Uterus (tissue), 4 donors: ENCODE results near the gene CRYBG1. TPM values are rescaled to one million over a fixed set of nuclear protein-coding genes. Genes with fewer than 3 reads are reported as not detected.
A peak's percentile ranks its signal among the peaks of the same experiment; 100 is the strongest.

Source experiments
- DNase-seq, 2 donors: peaks; one replicate each; pipeline ENCODE4 v3.0.0-alpha.2; 2019 to 2020
- H3K27ac ChIP-seq, 2 donors: fragments of 200-600 bp; sonication (generic); 1 replicate in 1 of 2; 2 replicates in 1 of 2; pipeline ENCODE4 v1.5.1; 2016 to 2018
- H3K27me3 ChIP-seq, 2 donors: fragments of 200-600 bp; sonication (generic); one replicate each; pipeline ENCODE4 v1.5.1; 2018 to 2019; ENCODE audit warnings: control low read depth in 1 of 2
- H3K36me3 ChIP-seq, 2 donors: fragments of 200-600 bp; sonication (generic); one replicate each; pipeline ENCODE4 v1.5.1; 2019; ENCODE audit warnings: control low read depth in 1 of 2
- H3K4me1 ChIP-seq, 2 donors: fragments of 200-600 bp; sonication (generic); one replicate each; pipeline ENCODE4 v1.5.1; 2018 to 2019; ENCODE audit warnings: control low read depth in 1 of 2
- H3K4me3 ChIP-seq, 2 donors: fragments of 200-600 bp; sonication (generic); 1 replicate in 1 of 2; 2 replicates in 1 of 2; pipeline ENCODE4 v1.5.1; 2018 to 2019; ENCODE audit warnings: mild to moderate bottlenecking in 1 of 2
- H3K9me3 ChIP-seq, 2 donors: fragments of 200-600 bp; sonication (generic); one replicate each; pipeline ENCODE4 v1.5.1; 2019; ENCODE audit warnings: control low read depth in 1 of 2
- CTCF ChIP-seq, 4 experiments: fragments of 200-600 bp in 2 of 4; fragments of 450-650 bp in 2 of 4; sonication (generic) in 2 of 4; IDR thresholded peaks; one replicate each; pipeline ENCODE4 v1.5.1; 2016 to 2019; ENCODE audit warnings: antibody characterized with exemption in 4 of 4, mild to moderate bottlenecking in 2 of 4, moderate library complexity in 1 of 4
- POLR2A ChIP-seq, 2 donors: fragments of 450-650 bp; IDR thresholded peaks; one replicate each; pipeline ENCODE4 v1.6.1; 2016; ENCODE audit warnings: antibody characterized with exemption in 2 of 2, mild to moderate bottlenecking in 1 of 2, moderate library complexity in 1 of 2
- intact Hi-C: fragments of 100-400 bp; cut with DNase I; formaldehyde crosslinking; loops from one replicate; pipeline ENCODE4 v1.15.1; 2023; ENCODE audit warnings: low total_unique reads
- total RNA-seq, 4 donors: library from RNA; depleted of rRNA in 3 of 4; stranded (reverse); fragments of >200 nt in 3 of 4; gene quantifications; one replicate each; pipeline versions ENCODE4 v1.1.0 to v1.2.4, GENCODE V29; 2014 to 2023
- donor health status: DM: yes; HTN: yes; CAD: no.

The CRYBG1 gene
- total RNA-seq, 4 donors from 2014 or later: 3.6 to 65.3 (median 8.9) TPM

- Histone ChIP-seq H3K27me3 (no peaks in the 10 kb centered on the region), H3K27ac (no peak overlapping the region), H3K36me3 (no peaks in the 10 kb centered on the region), H3K4me3 (no peak overlapping the region), H3K4me1 (no peaks in the 10 kb centered on the region), H3K9me3 (no peaks in the 10 kb centered on the region)
- DNase-seq: no peak
- intact Hi-C loops: loop anchor here (10.0 kb wide), 1 partner anchor 120 kb away; no protein-coding TSS in a partner anchor
- TF ChIP-seq CTCF (IDR thresholded peaks at IDR 0.05) (peak; percentile 41 to 63 (median 50)), POLR2A (IDR thresholded peaks at IDR 0.05) (no peak)
These were observed 84.4 kb downstream of the CRYBG1 start for GRCh38 chr6:106444777-106445507.

DNA sequence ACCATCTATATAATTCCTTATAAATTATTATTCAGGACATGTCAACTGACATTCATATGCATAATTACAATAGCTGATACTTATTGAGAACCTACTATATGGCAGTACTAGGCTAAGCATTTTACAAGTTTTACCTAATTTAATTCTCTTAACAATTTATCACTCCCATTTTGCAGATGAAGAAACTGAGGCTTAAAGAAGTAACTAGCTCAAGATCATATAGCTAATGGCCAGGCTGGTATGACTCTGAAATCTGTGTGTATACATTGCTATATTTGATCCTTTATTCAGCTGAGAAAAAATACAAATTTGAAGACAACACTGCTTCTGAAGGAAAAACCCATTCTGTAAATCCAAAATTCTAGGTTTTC lies 85.0 kb downstream of the CRYBG1 start:
- Histone ChIP-seq H3K9me3 (no peaks in the 10 kb centered on the region), H3K27ac (no peak overlapping the region), H3K36me3 (no peaks in the 10 kb centered on the region), H3K4me3 (no peak overlapping the region), H3K4me1 (no peaks in the 10 kb centered on the region), H3K27me3 (no peaks in the 10 kb centered on the region)
- intact Hi-C loops: loop anchor here (10.0 kb wide), 1 partner anchor 119 kb away; no protein-coding TSS in a partner anchor
- DNase-seq: no peak
- TF ChIP-seq POLR2A (IDR thresholded peaks at IDR 0.05) (no peak), CTCF (IDR thresholded peaks at IDR 0.05) (no peak)

- no peak overlapping the region for H3K4me3 ChIP-seq
These were observed 85.9 kb downstream of the CRYBG1 start for GRCh38 chr6:106446287-106446885.

DNA sequence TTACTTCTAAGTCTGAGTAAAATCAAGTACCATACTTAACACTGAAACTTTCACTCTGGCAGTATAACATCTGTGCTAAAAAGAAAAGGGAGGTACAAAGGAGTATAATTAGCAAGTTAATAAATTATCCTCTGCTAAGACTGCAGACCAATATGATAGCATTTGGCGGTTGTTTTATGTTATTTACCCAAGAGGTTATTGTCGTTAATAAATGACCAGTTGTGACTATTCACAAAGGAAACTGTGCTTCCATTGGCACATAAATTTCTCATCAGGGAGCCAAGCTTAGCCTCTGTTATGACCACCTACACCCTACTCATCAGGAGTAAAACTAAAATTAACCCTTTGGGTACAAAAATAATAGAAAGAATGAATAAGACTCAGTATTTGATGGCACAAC lies 86.5 kb downstream of the CRYBG1 start:
- Histone ChIP-seq H3K4me3 (no peak overlapping the region), H3K9me3 (no peaks in the 10 kb centered on the region), H3K27ac (no peak overlapping the region), H3K27me3 (no peaks in the 10 kb centered on the region), H3K4me1 (no peaks in the 10 kb centered on the region), H3K36me3 (no peaks in the 10 kb centered on the region)
- TF ChIP-seq POLR2A (IDR thresholded peaks at IDR 0.05) (no peak), CTCF (IDR thresholded peaks at IDR 0.05) (no peak)
- no peak for DNase-seq
- intact Hi-C loops: loop anchor here (10.0 kb wide), 1 partner anchor 118 kb away; no protein-coding TSS in a partner anchor

More at GRCh38 chr6:106446287-106446885, 85.9 kb downstream of the CRYBG1 start:
- no peaks in the 10 kb centered on the region for H3K9me3 ChIP-seq
- H3K27me3 ChIP-seq: no peaks in the 10 kb centered on the region
- intact Hi-C loops: loop anchor here (10.0 kb wide), 1 partner anchor 118 kb away; no protein-coding TSS in a partner anchor
- no peak for DNase-seq
- no peak overlapping the region for H3K27ac ChIP-seq
- TF ChIP-seq POLR2A (IDR thresholded peaks at IDR 0.05) (no peak), CTCF (IDR thresholded peaks at IDR 0.05) (peak in 2 of 4 experiments; percentile 16 to 32)
- H3K4me1 ChIP-seq: no peaks in the 10 kb centered on the region
- H3K36me3 ChIP-seq: no peaks in the 10 kb centered on the region

DNA sequence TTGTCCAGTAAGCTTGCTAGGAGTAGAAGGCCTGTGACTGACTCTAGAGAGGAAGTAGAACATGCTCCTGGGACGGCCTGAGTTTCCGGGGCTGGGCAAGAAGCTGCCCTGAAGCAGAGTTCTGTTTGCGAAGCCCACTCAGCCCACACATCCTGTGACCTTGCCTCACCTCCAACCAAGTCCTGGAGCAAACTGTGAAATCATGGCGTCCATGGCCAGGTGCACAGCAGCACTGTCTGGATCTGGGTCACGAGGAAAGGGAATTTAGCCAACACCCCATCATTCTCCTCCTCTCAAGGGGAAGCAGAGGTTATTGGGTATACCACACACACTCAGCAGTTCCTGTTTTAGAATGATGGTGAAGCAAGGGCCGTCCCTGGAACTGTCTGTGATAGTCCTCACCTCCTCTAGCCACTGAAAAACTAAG lies 87.5 kb downstream of the CRYBG1 start:
- Histone ChIP-seq H3K4me1 (no peaks in the 10 kb centered on the region), H3K36me3 (no peaks in the 10 kb centered on the region), H3K27ac (no peak overlapping the region), H3K27me3 (no peaks in the 10 kb centered on the region), H3K9me3 (no peaks in the 10 kb centered on the region), H3K4me3 (no peak overlapping the region)
- intact Hi-C loops: loop anchor here (10.0 kb wide), 1 partner anchor 117 kb away; no protein-coding TSS in a partner anchor
- TF ChIP-seq POLR2A (IDR thresholded peaks at IDR 0.05): no peak
- no peak for TF ChIP-seq CTCF (IDR thresholded peaks at IDR 0.05)
- no peak for DNase-seq
